Measurements from ENCODE around the gene NDUFB6.
A peak's percentile ranks its signal among the peaks of the same experiment; 100 is the strongest.
"Not testable (repeated sequence)": the region's sequence is repeated elsewhere in the genome, so short reads cannot be mapped to it uniquely, and the experiment has no call there.

NDUFB6 gene

DNA sequence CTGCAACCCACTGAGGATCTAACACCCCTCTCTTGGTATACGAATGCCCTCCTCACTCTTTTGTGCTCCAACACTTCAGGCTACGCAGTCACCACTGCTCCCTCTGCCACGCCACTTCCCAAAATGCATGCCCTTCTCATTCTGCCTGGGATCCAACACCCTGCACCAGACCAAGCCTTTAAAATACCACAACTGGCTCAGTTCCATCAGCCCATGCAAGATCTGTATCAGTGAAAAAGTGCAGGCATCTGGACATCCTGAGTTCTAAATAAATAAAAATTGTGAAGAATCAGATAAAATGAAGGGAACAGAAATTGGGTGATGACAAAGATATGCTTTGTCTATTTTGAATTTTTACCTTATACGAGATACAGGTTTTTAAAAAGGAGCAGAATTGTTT is 2.7 kb downstream of the NDUFB6 start:
- no peak for DNase-seq

- DNase-seq, result no peak
These were observed 6.2 kb downstream of the NDUFB6 start for GRCh38 chr9:32566770-32567169.

GRCh38 chr9:32565967-32566366 is 7.0 kb downstream of the NDUFB6 start:
- no peak for DNase-seq

GRCh38 chr9:32558408-32558934 is 14.5 kb downstream of the NDUFB6 start:
- no peak for DNase-seq

- DNase-seq, result no peak
These were observed 18.4 kb downstream of the NDUFB6 start for GRCh38 chr9:32554591-32554990.

- peak; percentile 30 for DNase-seq
These were observed 18.9 kb downstream of the NDUFB6 start for GRCh38 chr9:32554107-32554506.

DNA sequence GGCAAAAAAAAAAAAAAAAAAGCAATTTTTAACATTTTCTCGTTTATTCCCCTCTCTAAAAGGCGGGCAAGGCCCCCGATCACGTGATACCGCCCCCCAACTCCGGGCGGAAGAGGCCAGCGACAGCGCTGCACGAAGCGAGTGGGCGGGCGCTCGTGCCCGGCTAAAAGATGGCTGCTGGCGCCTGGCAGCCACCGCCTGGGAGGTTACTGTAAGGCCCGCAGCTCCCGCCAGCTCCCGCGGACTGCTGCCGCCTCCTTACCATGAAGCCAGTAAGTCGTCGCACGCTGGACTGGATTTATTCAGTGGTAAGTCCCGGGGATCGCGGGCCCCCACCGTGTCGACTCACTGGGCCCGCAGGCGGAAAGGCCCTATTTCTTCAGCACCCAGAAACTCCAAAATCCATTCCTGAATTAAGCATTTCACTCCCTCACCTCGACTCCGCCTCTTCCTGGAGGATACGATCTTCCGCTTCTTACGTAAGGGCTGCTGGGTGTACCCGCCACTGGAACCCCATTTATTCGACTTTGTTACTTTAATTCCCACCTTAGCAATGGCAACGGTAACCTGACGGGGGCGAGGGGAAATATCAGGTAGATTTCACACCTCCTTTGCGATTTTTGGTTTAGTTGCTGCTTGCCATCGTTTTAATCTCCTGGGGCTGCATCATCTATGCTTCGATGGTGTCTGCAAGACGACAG is 20.6 kb downstream of the NDUFB6 start, which contains the start of the genes SMIM27 and TOPORS:
Gene SMIM27, plus strand, starts transcription at position 156 of the 701 bp plus-strand sequence. Its CDS starts 108 bp downstream, at position 264.
Gene TOPORS, minus strand, starts transcription at position 415 of the 701 bp plus-strand sequence. Its CDS starts 150 bp downstream, at position 265.
- DNase-seq, result peak; percentile 90

GRCh38 chr9:32551276-32552051 is 21.5 kb downstream of the NDUFB6 start:
- DNase-seq, result peak; percentile 33

DNA sequence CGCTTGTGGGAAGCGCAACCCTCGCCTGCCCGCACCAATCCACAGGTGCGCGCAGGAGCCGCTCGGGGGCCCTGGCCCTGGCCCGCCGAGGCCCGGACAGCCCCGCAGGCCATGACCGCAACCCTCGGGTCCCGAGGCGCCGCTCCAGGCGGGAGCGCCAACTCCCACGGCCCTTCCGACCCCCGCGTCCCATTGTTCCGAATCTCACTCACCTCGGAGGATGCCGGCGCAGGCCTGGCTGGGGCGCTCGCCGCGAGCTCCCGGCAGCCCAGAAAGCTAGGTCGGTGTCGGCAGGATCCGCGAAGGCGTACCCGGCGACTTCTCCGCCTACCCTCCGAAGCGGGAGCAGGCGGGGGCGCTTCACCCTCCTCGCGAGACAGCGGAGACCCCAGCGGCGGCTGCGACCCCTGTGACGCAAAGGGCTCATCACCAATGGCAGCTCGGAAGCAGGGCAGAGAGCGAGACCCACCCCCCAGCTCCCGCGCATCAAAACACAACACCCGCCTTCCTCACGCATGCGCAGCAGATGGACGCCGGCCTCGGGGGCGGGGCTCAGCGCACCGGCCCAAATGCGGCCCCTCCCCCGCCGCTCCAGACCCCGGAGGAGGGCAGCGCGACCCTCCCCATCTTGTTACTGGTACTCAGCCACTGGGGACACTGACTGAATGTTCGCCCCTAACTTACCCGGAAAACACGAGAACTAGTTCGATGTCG is 22.2 kb downstream of the NDUFB6 start:
- DNase-seq, result peak; percentile 75

DNA sequence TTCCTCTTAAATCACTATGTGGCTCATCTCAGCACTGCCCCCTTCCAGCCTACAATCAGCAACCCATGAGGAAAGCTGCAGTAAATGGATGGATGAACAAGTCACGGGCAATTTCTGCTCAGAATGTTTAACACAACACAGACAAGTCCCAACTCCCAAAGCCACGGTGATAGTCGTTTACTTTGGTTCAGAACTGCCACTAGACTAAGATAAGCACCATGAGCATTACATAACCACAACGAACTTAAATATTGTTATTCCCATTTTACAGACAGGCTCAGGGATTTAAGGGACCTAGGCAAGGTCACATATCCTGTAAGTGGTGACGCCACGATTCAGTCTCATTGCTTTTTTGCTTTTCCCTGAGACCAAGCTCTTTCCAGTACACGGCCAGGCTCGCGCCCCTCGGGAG is 22.8 kb downstream of the NDUFB6 start:
- DNase-seq, result no peak

DNA sequence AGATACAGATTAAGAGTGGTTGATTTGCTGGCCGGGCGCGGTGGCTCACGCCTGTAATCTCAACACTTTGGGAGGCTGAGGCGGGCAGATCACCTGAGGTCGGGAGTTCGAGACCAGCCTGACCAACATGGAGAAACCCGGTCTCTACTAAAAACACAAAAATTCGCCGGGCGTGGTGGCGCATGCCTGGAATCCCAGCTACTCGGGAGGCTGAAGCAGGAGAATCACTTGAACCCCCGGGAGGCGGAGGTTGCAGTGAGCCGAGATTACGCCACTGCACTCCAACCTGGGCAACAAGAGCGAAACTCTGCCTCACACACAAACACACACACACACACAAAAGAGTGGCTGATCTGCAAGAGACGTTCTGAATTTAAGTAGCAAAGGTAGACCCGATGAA is 24.7 kb downstream of the NDUFB6 start:
- not testable (repeated sequence) for DNase-seq

GRCh38 chr9:32545884-32546283 is 27.1 kb downstream of the NDUFB6 start:
- no peak for DNase-seq

DNA sequence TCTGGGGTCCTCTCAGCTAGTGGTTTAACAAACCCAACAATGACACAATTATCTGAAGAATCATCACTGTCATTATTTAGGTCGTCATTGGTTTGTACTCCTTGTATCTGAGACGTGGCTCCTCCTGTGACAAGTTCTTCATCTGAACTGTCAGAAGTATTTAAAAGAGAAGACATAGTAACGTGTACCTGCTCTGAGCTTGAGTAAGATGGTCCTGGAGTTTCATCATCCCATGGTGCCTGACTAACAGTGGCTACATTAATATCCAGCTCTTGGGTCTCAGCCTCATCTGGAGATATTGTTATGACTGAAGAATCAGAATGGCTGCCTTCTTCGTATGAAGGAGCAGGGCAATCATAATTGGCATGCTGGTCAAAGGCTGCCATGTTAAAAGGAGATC is 29.9 kb downstream of the NDUFB6 start:
- no peak for DNase-seq

DNA sequence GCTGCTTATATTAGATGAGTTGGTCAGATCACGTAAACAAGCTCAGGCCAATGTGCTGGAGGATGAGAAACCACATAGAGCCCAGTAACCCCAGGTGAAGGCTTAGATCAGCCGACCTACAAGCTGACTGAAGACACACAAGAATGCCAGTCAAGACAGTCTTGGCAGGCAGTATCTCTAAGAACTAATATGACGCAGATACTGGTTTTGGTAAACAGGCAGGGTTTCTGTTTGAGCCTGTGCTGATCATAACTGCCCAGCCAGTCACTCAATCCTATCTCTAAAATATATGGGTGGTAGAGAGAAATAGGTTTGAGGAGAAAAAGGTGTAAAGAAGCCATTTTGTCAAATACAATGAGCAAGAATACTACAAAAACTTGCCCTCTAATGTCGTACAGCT is 39.1 kb downstream of the NDUFB6 start:
- no peak for DNase-seq

GRCh38 chr9:32533336-32533735 is 39.6 kb downstream of the NDUFB6 start:
- DNase-seq, result no peak

- no peak for DNase-seq
These were observed 46.3 kb downstream of the NDUFB6 start for GRCh38 chr9:32526707-32527048.

DNA sequence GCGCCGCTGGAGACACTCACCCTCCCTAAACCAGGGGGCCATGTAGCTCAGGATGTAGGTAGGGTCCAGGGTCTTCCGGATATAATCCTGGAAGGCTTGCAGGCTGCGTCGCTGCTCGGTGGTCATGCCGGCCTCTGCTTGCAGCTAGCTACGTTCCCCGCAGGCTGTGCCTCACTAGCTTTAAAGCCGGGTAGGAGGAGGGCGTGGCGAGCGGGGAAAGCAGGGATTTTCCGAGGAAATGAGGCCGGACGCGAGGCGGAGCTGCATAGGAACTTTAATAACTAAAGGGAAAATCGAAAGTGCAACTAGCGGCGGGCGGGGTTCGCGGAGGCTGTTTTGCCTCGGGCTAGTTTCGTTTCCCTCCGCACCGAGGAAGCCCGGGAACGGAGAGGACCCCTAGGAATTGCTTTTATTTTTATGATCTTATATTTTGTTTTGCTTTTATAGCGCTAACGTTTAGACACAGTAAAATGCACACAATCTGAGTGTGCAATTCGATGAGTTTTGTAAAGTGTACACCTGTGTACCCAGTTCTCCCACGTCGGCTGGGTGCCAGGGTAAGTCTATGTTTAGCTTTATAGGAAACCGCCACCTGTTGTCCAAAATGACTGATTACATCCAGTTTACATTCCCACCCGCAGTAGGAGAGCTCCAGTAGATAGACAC is 46.8 kb downstream of the NDUFB6 start, which contains the start of gene RIGI:
Gene RIGI, minus strand, starts transcription at position 156 of the 666 bp plus-strand sequence. Its CDS starts 30 bp downstream, at position 126.
- peak; percentile 82 for DNase-seq

GRCh38 chr9:32525709-32526030 is 47.3 kb downstream of the NDUFB6 start:
- no peak for DNase-seq

GRCh38 chr9:32524892-32525708 is 47.9 kb downstream of the NDUFB6 start:
- DNase-seq, result no peak

- not testable (repeated sequence) for DNase-seq
These were observed 48.4 kb downstream of the NDUFB6 start for GRCh38 chr9:32524558-32524891.

DNA sequence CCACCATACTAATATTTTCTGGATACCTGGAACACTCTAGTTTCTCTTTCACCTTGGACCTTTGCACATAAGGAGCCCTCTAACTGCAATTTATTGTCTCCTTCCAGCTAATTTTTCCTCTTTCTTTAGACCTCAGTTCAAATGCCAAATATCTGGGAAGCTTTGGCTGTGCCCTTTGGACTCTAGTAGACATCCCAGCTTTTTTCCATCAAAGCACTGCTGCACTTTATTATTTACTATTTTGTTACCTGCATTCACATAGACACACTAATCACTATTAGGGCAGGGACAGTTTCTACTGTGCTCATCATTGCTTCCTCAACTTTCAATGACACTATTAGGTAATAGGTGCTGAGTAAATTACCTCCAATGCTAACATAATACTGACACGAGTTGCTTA is 49.0 kb downstream of the NDUFB6 start:
- no peak for DNase-seq

DNA sequence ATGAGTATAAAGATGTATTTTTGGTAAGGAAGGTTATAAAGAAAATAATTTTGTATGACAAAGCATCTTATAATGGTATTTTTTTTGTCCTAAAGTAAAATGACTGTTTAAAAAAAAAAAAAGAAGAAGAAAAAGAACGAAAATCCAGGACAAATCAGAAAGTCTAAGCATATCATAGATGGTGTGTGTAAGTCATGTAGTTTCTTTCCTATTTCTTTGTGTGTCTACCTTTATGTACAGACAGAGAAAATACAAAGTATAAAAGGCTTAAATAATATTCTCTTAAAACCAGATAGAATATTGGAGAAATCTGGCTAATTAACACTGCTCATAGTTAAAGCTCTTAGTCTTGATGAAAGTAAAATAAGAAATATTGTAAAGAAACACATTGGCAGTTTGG is 54.7 kb downstream of the NDUFB6 start:
- DNase-seq, result no peak

Measured in DMS 273 treated with DMSO at 0.1 percent for 48 hours (cell line).